IMR-90 (cell line): ENCODE results near the gene COL4A1. TPM values are rescaled to one million over a fixed set of nuclear protein-coding genes. Genes with fewer than 3 reads are reported as not detected.

Experiments used
- ATAC-seq: fragments of 200-7000 bp; cut with Tn5 transposase; 2 replicates; pipeline ENCODE4 v1.9.1; 2020; ENCODE audit warnings: low read depth, mild to moderate bottlenecking, moderate library complexity
- BruUV-seq: library from RNA; stranded (reverse); fragments of 400-500 nt; replicated peaks from 2 replicates; lab custom pipeline; 2021; lab: Mats Ljungman, UMichigan
- CTCF ChIA-PET: fragments of 300-600 bp; formaldehyde crosslinking; extraction: SDS; loops from one replicate; lab custom pipeline; 2021; ENCODE audit warnings: antibody characterized with exemption; lab: Yijun Ruan, JAX
- POLR2A ChIA-PET: fragments of 300-600 bp; sonication (Branson Sonifier 250); formaldehyde crosslinking; loops from one replicate; lab custom pipeline; 2022; ENCODE audit warnings: antibody characterized with exemption; ENCODE audit not compliant: unreplicated experiment; lab: Charles Lee
- DNase-seq: peaks from one replicate; pipeline ENCODE4 v3.0.0; 2013
- H2AFZ ChIP-seq: replicated peaks from 2 replicates; pipeline ENCODE3; 2013; ENCODE audit warnings: low read length, mild to moderate bottlenecking; ENCODE audit not compliant: poor library complexity
- H2AK5ac ChIP-seq: 2 replicates; pipeline ENCODE4 v1.6.1; 2013; ENCODE audit warnings: low read depth, low read length, inconsistent platforms
- H2AK9ac ChIP-seq: replicated peaks from 2 replicates; pipeline ENCODE3; 2013; ENCODE audit warnings: mild to moderate bottlenecking, low read depth, low read length, moderate library complexity; ENCODE audit not compliant: poor library complexity
- H2BK120ac ChIP-seq: 2 replicates; pipeline ENCODE4 v1.6.1; 2013; ENCODE audit warnings: low read depth, low read length, inconsistent platforms
- H2BK15ac ChIP-seq: 3 replicates; pipeline ENCODE4 v1.6.1; 2013; ENCODE audit warnings: low read depth, low read length, inconsistent platforms
- H2BK20ac ChIP-seq: 2 replicates; pipeline ENCODE4 v1.6.1; 2013; ENCODE audit warnings: low read depth, mild to moderate bottlenecking, inconsistent platforms, low read length, moderate library complexity
- H2BK5ac ChIP-seq: 2 replicates; pipeline ENCODE4 v1.6.1; 2013; ENCODE audit warnings: mild to moderate bottlenecking, low read depth, low read length, inconsistent platforms; ENCODE audit not compliant: poor library complexity, severe bottlenecking
- H3K14ac ChIP-seq: replicated peaks from 2 replicates; pipeline ENCODE4 v1.6.1; 2013; ENCODE audit warnings: low read depth, low read length, inconsistent platforms
- H3K18ac ChIP-seq: 2 replicates; pipeline ENCODE4 v1.6.1; 2013; ENCODE audit warnings: low read depth, low read length, control low read depth
- H3K23ac ChIP-seq: 2 replicates; pipeline ENCODE4 v1.6.1; 2013; ENCODE audit warnings: low read depth, low read length, inconsistent platforms
- H3K27ac ChIP-seq: 2 replicates; pipeline ENCODE4 v1.5.1; 2013; ENCODE audit warnings: mild to moderate bottlenecking, control low read depth, low read length; ENCODE audit not compliant: insufficient read depth
- H3K27me3 ChIP-seq: 2 replicates; pipeline ENCODE4 v1.6.1; 2013; ENCODE audit warnings: low read length; ENCODE audit not compliant: control insufficient read depth, insufficient read depth
- H3K36me3 ChIP-seq: 2 replicates; pipeline ENCODE4 v1.6.1; 2013; ENCODE audit warnings: low read length, mixed read lengths; ENCODE audit not compliant: control insufficient read depth, insufficient read depth
- H3K4ac ChIP-seq: 2 replicates; pipeline ENCODE4 v1.6.1; 2013; ENCODE audit warnings: low read depth, low read length, inconsistent platforms
- H3K4me1 ChIP-seq: 2 replicates; pipeline ENCODE4 v1.6.1; 2013; ENCODE audit warnings: low read length, mixed read lengths; ENCODE audit not compliant: control insufficient read depth, insufficient read depth
- H3K4me2 ChIP-seq: 2 replicates; pipeline ENCODE4 v1.6.1; 2013; ENCODE audit warnings: low read depth, mild to moderate bottlenecking, control low read depth, low read length, moderate library complexity
- H3K4me3 ChIP-seq: 2 replicates; pipeline ENCODE4 v1.5.1; 2013; ENCODE audit warnings: low read depth, mild to moderate bottlenecking, control low read depth, low read length, moderate library complexity; ENCODE audit not compliant: insufficient read depth
- H3K56ac ChIP-seq: 2 replicates; pipeline ENCODE4 v1.6.1; 2013; ENCODE audit warnings: low read length, inconsistent platforms; ENCODE audit not compliant: insufficient read depth; ENCODE audit errors: extremely low read depth
- H3K79me1 ChIP-seq, 2 experiments: 2 replicates each; pipeline ENCODE4 v1.6.1; 2013; ENCODE audit warnings: low read length in 2 of 2, inconsistent platforms in 1 of 2, low read depth in 1 of 2
- H3K9ac ChIP-seq: 2 replicates; pipeline ENCODE4 v1.6.1; 2013; ENCODE audit warnings: low read depth, low read length, control low read depth
- H3K9me1 ChIP-seq: 2 replicates; pipeline ENCODE4 v1.6.1; 2013; ENCODE audit warnings: low read length, inconsistent platforms; ENCODE audit not compliant: insufficient read depth
- H3K9me3 ChIP-seq: 2 replicates; pipeline ENCODE4 v1.6.1; 2013; ENCODE audit warnings: low read length; ENCODE audit not compliant: control insufficient read depth, insufficient read depth
- H4K20me1 ChIP-seq: 2 replicates; pipeline ENCODE4 v1.6.1; 2013; ENCODE audit warnings: low read length, inconsistent platforms; ENCODE audit not compliant: insufficient read depth
- H4K5ac ChIP-seq: 2 replicates; pipeline ENCODE4 v1.6.1; 2013; ENCODE audit warnings: mild to moderate bottlenecking, low read depth, low read length, control low read depth
- H4K8ac ChIP-seq, 2 experiments: 2 replicates each; pipeline ENCODE4 v1.6.1; 2013; ENCODE audit warnings: low read depth in 2 of 2, low read length in 2 of 2, control low read depth in 1 of 2, inconsistent platforms in 1 of 2
- H4K91ac ChIP-seq: 2 replicates; pipeline ENCODE4 v1.6.1; 2013; ENCODE audit warnings: low read depth, low read length, inconsistent platforms; ENCODE audit not compliant: insufficient read depth
- BHLHE40 ChIP-seq: fragments of 150-350 bp; IDR thresholded peaks from 2 replicates; pipeline ENCODE4 v1.6.1; 2016; ENCODE audit warnings: mild to moderate bottlenecking, low read depth, low read length
- CHD1 ChIP-seq: IDR thresholded peaks from 2 replicates; pipeline ENCODE4 v1.6.1; 2012; ENCODE audit warnings: low read depth, low read length, improper control_type of control experiment
- CTCF ChIP-seq: conservative IDR thresholded peaks from 2 replicates; pipeline ENCODE4 v1.5.1; 2012; ENCODE audit warnings: mild to moderate bottlenecking, low read depth, low read length, improper control_type of control experiment
- ELK1 ChIP-seq: fragments of 150-350 bp; IDR thresholded peaks from 2 replicates; pipeline ENCODE4 v1.6.1; 2016; ENCODE audit warnings: low read depth, mild to moderate bottlenecking, low read length, moderate library complexity, borderline replicate concordance
- FOS ChIP-seq: fragments of 150-350 bp; IDR thresholded peaks from 2 replicates; pipeline ENCODE4 v1.6.1; 2016; ENCODE audit warnings: low read depth, low read length
- MAFK ChIP-seq: IDR thresholded peaks from 2 replicates; pipeline ENCODE4 v1.6.1; 2012; ENCODE audit warnings: low read depth, low read length, improper control_type of control experiment
- MXI1 ChIP-seq: IDR thresholded peaks from 2 replicates; pipeline ENCODE4 v1.6.1; 2012; ENCODE audit warnings: low read depth, mild to moderate bottlenecking, low read length, moderate library complexity, borderline replicate concordance
- NFE2L2 ChIP-seq: fragments of 150-350 bp; IDR thresholded peaks from 2 replicates; pipeline ENCODE4 v1.6.1; 2016; ENCODE audit warnings: low read depth, mild to moderate bottlenecking, low read length
- POLR2A ChIP-seq: IDR thresholded peaks from 2 replicates; pipeline ENCODE4 v1.6.1; 2012; ENCODE audit warnings: mild to moderate bottlenecking, low read depth, low read length
- RAD21 ChIP-seq: IDR thresholded peaks from 2 replicates; pipeline ENCODE4 v1.6.1; 2012; ENCODE audit warnings: low read length, improper control_type of control experiment
- RFX5 ChIP-seq: IDR thresholded peaks from 2 replicates; pipeline ENCODE4 v1.8.0; 2012; ENCODE audit warnings: low read depth, mild to moderate bottlenecking, low read length, moderate library complexity
- SMC3 ChIP-seq: fragments of 150-350 bp; IDR thresholded peaks from 2 replicates; pipeline ENCODE4 v1.6.1; 2016; ENCODE audit warnings: low read depth, mild to moderate bottlenecking, antibody characterized with exemption, low read length, moderate library complexity
- USF2 ChIP-seq: fragments of 150-350 bp; IDR thresholded peaks from 2 replicates; pipeline ENCODE4 v1.6.1; 2017; ENCODE audit warnings: mild to moderate bottlenecking, antibody characterized with exemption, low read length, low read depth
- WGBS, 2 experiments: methylation state at CpG; one replicate each; pipeline versions ENCODE4 v1.1.5 to v1.1.7; 2013; ENCODE audit warnings: missing lambda C conversion rate in 2 of 2; ENCODE audit not compliant: insufficient read length in 1 of 2; ENCODE audit errors: extremely low coverage in 2 of 2; 5-methylcytosine and 5-hydroxymethylcytosine counted together
- dilution Hi-C: fragments of 300-500 bp; cut with HindIII; formaldehyde crosslinking; loops from one replicate; pipeline ENCODE4 v1.14.3; 2018; ENCODE audit warnings: low sequenced_read_pairs; ENCODE audit not compliant: unreplicated experiment
- in situ Hi-C: fragments of 300-500 bp; cut with MboI; formaldehyde crosslinking; loops from 3 replicates; pipeline ENCODE4 v1.14.3; 2019; ENCODE audit warnings: low sequenced_read_pairs, inconsistent platforms, mixed read lengths
- intact Hi-C: fragments of 100-400 bp; cut with micrococcal nuclease; formaldehyde crosslinking; loops from 2 replicates; pipeline ENCODE4 v1.10.0; 2022
- polyA plus RNA-seq, 3 experiments: library from polyadenylated mRNA; depleted of rRNA; stranded (reverse); fragments of >200 nt; gene quantifications; 2 replicates each; pipeline ENCODE4 v1.2.3, GENCODE V29; 2012; ENCODE audit warnings: low replicate concordance in 1 of 3
- total RNA-seq: library from RNA; depleted of rRNA; stranded (reverse); fragments of >200 nt; gene quantifications from 2 replicates; pipeline ENCODE4 v1.2.3, GENCODE V29; 2012

COL4A1 gene
- total and polyA plus RNA-seq, 2 of the 4 experiments (the other 2 are of a cell fraction), result 230 to 337 TPM

- TF ChIP-seq RFX5 (no peak), FOS (no peak)
These were observed 90.4 kb downstream of the COL4A1 start (continued) for GRCh38 chr13:110216398-110217041.

- Histone ChIP-seq H3K27ac (peak overlapping the region; percentile 44; the same call in 1 of the 2 replicates), H2BK120ac (peak overlapping the region; percentile 1; the same call in 1 of the 2 replicates), H4K8ac (peak overlapping the region in 1 of 2 experiments; percentile 15; a peak in 1 of 4 replicates), H3K14ac (peak overlapping the region; percentile 37; the same call in 1 of the 2 replicates), H4K5ac (no peak overlapping the region), H2BK15ac (no peak overlapping the region), H3K4me2 (no peak overlapping the region), H3K18ac (no peak overlapping the region), H3K4me1 (peaks cover 25% of the 10 kb centered on the region), H3K4ac (peak overlapping the region; percentile 22), H3K27me3 (no peaks in the 10 kb centered on the region), H4K20me1 (peaks cover 76% of the 10 kb centered on the region), H3K4me3 (no peak overlapping the region), H3K9ac (no peak overlapping the region), H2BK20ac (no peak overlapping the region), H2AFZ (no peak overlapping the region), H2AK9ac (no peak overlapping the region), H3K36me3 (peaks cover 26% of the 10 kb centered on the region), H2BK5ac (peak overlapping the region; percentile 51), H4K91ac (no peak overlapping the region), H3K23ac (peak overlapping the region; percentile 10; the same call in 1 of the 2 replicates), H3K9me1 (peaks cover 53% of the 10 kb centered on the region), H3K79me1 (peaks cover 57 to 85% of the 10 kb centered on the region in 2 experiments), H2AK5ac (0 out of 2 replicates have a peak overlapping the region, but pooled peaks have one; percentile 25), H3K56ac (no peak overlapping the region), H3K9me3 (no peaks in the 10 kb centered on the region)
- dilution Hi-C loops, result no loop called here
- in situ Hi-C loops, result loop anchor here (10.0 kb wide), 1 partner anchor 219 kb away; no protein-coding TSS in a partner anchor
- intact Hi-C loops, result no loop called here
- ATAC-seq (peak; percentile 19), DNase-seq (no peak)
- no CpG with 5 or more reads among the region's 4 CpGs for WGBS, 2 experiments
- TF ChIP-seq RAD21, result no peak
- TF ChIP-seq BHLHE40, result no peak
- no peak for TF ChIP-seq FOS
- no peak for TF ChIP-seq SMC3
- no peak for TF ChIP-seq NFE2L2
- TF ChIP-seq MXI1, result no peak
- TF ChIP-seq CHD1, result no peak
- TF ChIP-seq POLR2A, result no peak
- TF ChIP-seq CTCF, result no peak
- TF ChIP-seq ELK1, result no peak
- TF ChIP-seq USF2, result no peak
- no peak for TF ChIP-seq MAFK
- BruUV-seq, result no TSS peak
- ChIA-PET POLR2A (no interaction called here), CTCF (interaction anchor here (1.1 kb wide), 1 partner anchor 10 kb away, joined by 3 read pairs; no protein-coding TSS in a partner anchor)
These were observed 91.0 kb downstream of the COL4A1 start for GRCh38 chr13:110216006-110216397.
